OCI-LY1 (cell line): ENCODE results near the gene MVP.

Experiments
- H2AFZ ChIP-seq: fragments of 200-600 bp; sonication (generic), shearing (Covaris generic); 2 replicates; pipeline ENCODE4 v1.6.0; 2014; ENCODE audit warnings: antibody characterized with exemption, mild to moderate bottlenecking, low read length
- H3F3A ChIP-seq: fragments of 200-600 bp; sonication (generic), shearing (Covaris generic); 2 replicates; pipeline ENCODE4 v1.6.0; 2014; ENCODE audit warnings: mild to moderate bottlenecking, antibody characterized with exemption, low read length, moderate library complexity; ENCODE audit not compliant: insufficient read depth
- H3K27ac ChIP-seq: fragments of 200-600 bp; sonication (generic); 2 replicates; pipeline ENCODE4 v1.5.1; 2014; ENCODE audit warnings: low read length, mixed run types, mild to moderate bottlenecking, low read depth; ENCODE audit not compliant: poor library complexity, severe bottlenecking
- H3K27me3 ChIP-seq: fragments of 200-600 bp; sonication (generic); 2 replicates; pipeline ENCODE4 v1.6.0; 2014; ENCODE audit warnings: antibody characterized with exemption, mild to moderate bottlenecking, low read length, moderate library complexity; ENCODE audit not compliant: insufficient read depth
- H3K36me3 ChIP-seq: fragments of 200-600 bp; sonication (generic); 2 replicates; pipeline ENCODE4 v1.6.1; 2014; ENCODE audit warnings: mild to moderate bottlenecking, antibody characterized with exemption, low read length, moderate library complexity, mixed read lengths; ENCODE audit not compliant: insufficient read depth
- H3K4me1 ChIP-seq: fragments of 200-600 bp; sonication (generic); 2 replicates; pipeline ENCODE4 v1.5.1; 2014; ENCODE audit warnings: mild to moderate bottlenecking, low read length, moderate library complexity; ENCODE audit not compliant: insufficient read depth, severe bottlenecking
- H3K4me2 ChIP-seq: fragments of 200-600 bp; sonication (generic), shearing (Covaris generic); 2 replicates; pipeline ENCODE4 v1.6.1; 2014; ENCODE audit warnings: low read length
- H3K4me3 ChIP-seq: fragments of 200-600 bp; sonication (generic); 2 replicates; pipeline ENCODE4 v1.5.1; 2014; ENCODE audit warnings: low read length, low read depth, mild to moderate bottlenecking, mixed read lengths; ENCODE audit not compliant: poor library complexity, severe bottlenecking
- H3K79me2 ChIP-seq: fragments of 200-600 bp; shearing (Covaris generic); 2 replicates; pipeline ENCODE4 v1.6.1; 2016; ENCODE audit warnings: mixed run types, low read length, mixed read lengths; ENCODE audit not compliant: insufficient read depth
- H3K9ac ChIP-seq: fragments of 200-600 bp; sonication (generic), shearing (Covaris generic); 2 replicates; pipeline ENCODE4 v1.6.1; 2014; ENCODE audit warnings: mild to moderate bottlenecking, low read length, mixed read lengths
- H3K9me2 ChIP-seq: fragments of 200-600 bp; sonication (generic), shearing (Covaris generic); 2 replicates; pipeline ENCODE4 v1.6.1; 2014; ENCODE audit warnings: low read depth, mild to moderate bottlenecking, low read length, mixed read lengths
- H3K9me3 ChIP-seq: fragments of 200-600 bp; shearing (Covaris generic); 2 replicates; pipeline ENCODE4 v1.6.1; 2014; ENCODE audit warnings: low read length, mixed read lengths
- H4K20me1 ChIP-seq: fragments of 200-600 bp; sonication (generic), shearing (Covaris generic); 2 replicates; pipeline ENCODE4 v1.6.0; 2016; ENCODE audit warnings: mild to moderate bottlenecking, low read length; ENCODE audit not compliant: insufficient read depth
- CTCF ChIP-seq: fragments of 200-600 bp; sonication (generic), shearing (Covaris generic); IDR thresholded peaks from 2 replicates; pipeline ENCODE4 v1.5.1; 2017; ENCODE audit warnings: mild to moderate bottlenecking, antibody characterized with exemption, low read length, moderate library complexity, mixed read lengths
- EZH2 ChIP-seq: fragments of 200-600 bp; sonication (generic), shearing (Covaris generic); IDR thresholded peaks from 2 replicates; pipeline ENCODE4 v1.8.0; 2017; ENCODE audit warnings: borderline replicate concordance, mixed run types, mild to moderate bottlenecking, antibody characterized with exemption, low read length, moderate library complexity, mixed read lengths

The MVP gene

GRCh38 chr16:29794231-29794710 is 26.0 kb upstream of the MVP start:
- Histone ChIP-seq H3K4me2 (no peak overlapping the region), H4K20me1 (no peaks in the 10 kb centered on the region), H3K27me3 (no peaks in the 10 kb centered on the region), H3K9ac (no peak overlapping the region), H2AFZ (no peak overlapping the region), H3K27ac (no peak overlapping the region), H3K36me3 (peaks cover 76% of the 10 kb centered on the region), H3F3A (no peaks in the 10 kb centered on the region), H3K79me2 (peaks cover 51% of the 10 kb centered on the region), H3K9me3 (no peaks in the 10 kb centered on the region), H3K4me1 (peaks cover 35% of the 10 kb centered on the region), H3K4me3 (no peak overlapping the region), H3K9me2 (no peaks in the 10 kb centered on the region)
- TF ChIP-seq CTCF = no peak
- TF ChIP-seq EZH2 = no peak

GRCh38 chr16:29802416-29802935 is 17.8 kb upstream of the MVP start:
- H3K4me3 ChIP-seq = no peak overlapping the region
- H2AFZ ChIP-seq = no peak overlapping the region
- TF ChIP-seq EZH2 (no peak), CTCF (no peak)
- peak overlapping the region; percentile 94 for H3K27ac ChIP-seq
- no peaks in the 10 kb centered on the region for H3K27me3 ChIP-seq
- H4K20me1 ChIP-seq = no peaks in the 10 kb centered on the region
- H3K4me1 ChIP-seq = peaks cover 25% of the 10 kb centered on the region
- no peaks in the 10 kb centered on the region for H3K9me3 ChIP-seq
- H3K79me2 ChIP-seq = no peaks in the 10 kb centered on the region
- H3K4me2 ChIP-seq = no peak overlapping the region
- 0 out of 2 replicates have a peak, but pooled peaks cover 3% of the 10 kb centered on the region for H3F3A ChIP-seq
- no peak overlapping the region for H3K9ac ChIP-seq
- peaks cover 62% of the 10 kb centered on the region for H3K36me3 ChIP-seq
- no peaks in the 10 kb centered on the region for H3K9me2 ChIP-seq

- H3K9me2 ChIP-seq = no peaks in the 10 kb centered on the region
- peak overlapping the region; percentile 82 for H3K4me2 ChIP-seq
- H3F3A ChIP-seq = 0 out of 2 replicates have a peak, but pooled peaks cover 3% of the 10 kb centered on the region
- H3K4me3 ChIP-seq = peak overlapping the region; percentile 73
- H3K27me3 ChIP-seq = no peaks in the 10 kb centered on the region
- peak overlapping the region; percentile 94; the same call in 1 of the 2 replicates for H3K9ac ChIP-seq
- H3K27ac ChIP-seq = peak overlapping the region; percentile 94
- peaks cover 62% of the 10 kb centered on the region for H3K36me3 ChIP-seq
- no peak for TF ChIP-seq EZH2
- no peak for TF ChIP-seq CTCF
- peaks cover 40% of the 10 kb centered on the region for H3K4me1 ChIP-seq
- no peaks in the 10 kb centered on the region for H3K9me3 ChIP-seq
- no peaks in the 10 kb centered on the region for H3K79me2 ChIP-seq
- no peaks in the 10 kb centered on the region for H4K20me1 ChIP-seq
- no peak overlapping the region for H2AFZ ChIP-seq
Measured at GRCh38 chr16:29804020-29804419, 16.2 kb upstream of the MVP start.
